ENCODE measurements around the gene LMNTD2.

DNA sequence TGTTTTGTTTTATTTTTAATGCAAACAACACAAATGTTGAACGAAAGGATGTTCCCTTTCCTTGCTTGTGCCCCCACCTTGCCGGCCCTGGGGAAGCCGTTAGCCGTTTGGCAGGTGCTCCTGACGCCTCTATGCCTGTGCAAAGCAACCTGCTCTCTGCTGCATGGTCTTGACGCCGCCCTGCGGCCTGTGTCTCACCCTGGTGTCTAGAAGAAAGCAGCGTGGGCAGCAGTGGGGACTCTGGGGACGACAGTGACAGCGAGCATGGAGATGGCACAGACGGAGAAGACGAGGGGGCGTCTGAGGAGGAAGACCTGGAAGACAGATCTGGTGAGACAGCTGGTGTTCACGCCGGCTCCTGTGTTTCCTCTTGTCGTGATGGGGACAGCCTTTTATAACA is 21.2 kb upstream of the LMNTD2 start:
- TF ChIP-seq, protein P1, sequence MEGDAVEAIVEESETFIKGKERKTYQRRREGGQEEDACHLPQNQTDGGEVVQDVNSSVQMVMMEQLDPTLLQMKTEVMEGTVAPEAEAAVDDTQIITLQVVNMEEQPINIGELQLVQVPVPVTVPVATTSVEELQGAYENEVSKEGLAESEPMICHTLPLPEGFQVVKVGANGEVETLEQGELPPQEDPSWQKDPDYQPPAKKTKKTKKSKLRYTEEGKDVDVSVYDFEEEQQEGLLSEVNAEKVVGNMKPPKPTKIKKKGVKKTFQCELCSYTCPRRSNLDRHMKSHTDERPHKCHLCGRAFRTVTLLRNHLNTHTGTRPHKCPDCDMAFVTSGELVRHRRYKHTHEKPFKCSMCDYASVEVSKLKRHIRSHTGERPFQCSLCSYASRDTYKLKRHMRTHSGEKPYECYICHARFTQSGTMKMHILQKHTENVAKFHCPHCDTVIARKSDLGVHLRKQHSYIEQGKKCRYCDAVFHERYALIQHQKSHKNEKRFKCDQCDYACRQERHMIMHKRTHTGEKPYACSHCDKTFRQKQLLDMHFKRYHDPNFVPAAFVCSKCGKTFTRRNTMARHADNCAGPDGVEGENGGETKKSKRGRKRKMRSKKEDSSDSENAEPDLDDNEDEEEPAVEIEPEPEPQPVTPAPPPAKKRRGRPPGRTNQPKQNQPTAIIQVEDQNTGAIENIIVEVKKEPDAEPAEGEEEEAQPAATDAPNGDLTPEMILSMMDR (IDR thresholded peaks at IDR 0.05; ENCODE audit: insufficient read depth, low read length): no peak
- TF ChIP-seq, protein P2, sequence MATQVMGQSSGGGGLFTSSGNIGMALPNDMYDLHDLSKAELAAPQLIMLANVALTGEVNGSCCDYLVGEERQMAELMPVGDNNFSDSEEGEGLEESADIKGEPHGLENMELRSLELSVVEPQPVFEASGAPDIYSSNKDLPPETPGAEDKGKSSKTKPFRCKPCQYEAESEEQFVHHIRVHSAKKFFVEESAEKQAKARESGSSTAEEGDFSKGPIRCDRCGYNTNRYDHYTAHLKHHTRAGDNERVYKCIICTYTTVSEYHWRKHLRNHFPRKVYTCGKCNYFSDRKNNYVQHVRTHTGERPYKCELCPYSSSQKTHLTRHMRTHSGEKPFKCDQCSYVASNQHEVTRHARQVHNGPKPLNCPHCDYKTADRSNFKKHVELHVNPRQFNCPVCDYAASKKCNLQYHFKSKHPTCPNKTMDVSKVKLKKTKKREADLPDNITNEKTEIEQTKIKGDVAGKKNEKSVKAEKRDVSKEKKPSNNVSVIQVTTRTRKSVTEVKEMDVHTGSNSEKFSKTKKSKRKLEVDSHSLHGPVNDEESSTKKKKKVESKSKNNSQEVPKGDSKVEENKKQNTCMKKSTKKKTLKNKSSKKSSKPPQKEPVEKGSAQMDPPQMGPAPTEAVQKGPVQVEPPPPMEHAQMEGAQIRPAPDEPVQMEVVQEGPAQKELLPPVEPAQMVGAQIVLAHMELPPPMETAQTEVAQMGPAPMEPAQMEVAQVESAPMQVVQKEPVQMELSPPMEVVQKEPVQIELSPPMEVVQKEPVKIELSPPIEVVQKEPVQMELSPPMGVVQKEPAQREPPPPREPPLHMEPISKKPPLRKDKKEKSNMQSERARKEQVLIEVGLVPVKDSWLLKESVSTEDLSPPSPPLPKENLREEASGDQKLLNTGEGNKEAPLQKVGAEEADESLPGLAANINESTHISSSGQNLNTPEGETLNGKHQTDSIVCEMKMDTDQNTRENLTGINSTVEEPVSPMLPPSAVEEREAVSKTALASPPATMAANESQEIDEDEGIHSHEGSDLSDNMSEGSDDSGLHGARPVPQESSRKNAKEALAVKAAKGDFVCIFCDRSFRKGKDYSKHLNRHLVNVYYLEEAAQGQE (IDR thresholded peaks at IDR 0.05; ENCODE audit: insufficient replicate concordance, low read depth): no peak
